Stomach (tissue), 9 donors: ENCODE results near the gene LRPPRC. TPM values are rescaled to one million over a fixed set of nuclear protein-coding genes. Genes with fewer than 3 reads are reported as not detected.

Experiments
- DNase-seq, 2 donors: peaks; one replicate each; pipeline versions ENCODE4 v3.0.0 to v3.0.0-alpha.2; 2013 to 2019
- H3K27ac ChIP-seq, 5 donors: fragments of 200-600 bp in 4 of 5; sonication (generic) in 4 of 5; one replicate each; pipeline ENCODE4 v1.5.1; 2013 to 2019; ENCODE audit warnings: mild to moderate bottlenecking in 1 of 5, moderate library complexity in 1 of 5
- H3K27me3 ChIP-seq, 3 donors: fragments of 200-600 bp; sonication (generic); one replicate each; pipeline ENCODE4 v1.5.1; 2017 to 2019; ENCODE audit warnings: mixed run types in 1 of 3
- H3K36me3 ChIP-seq, 4 donors: fragments of 200-600 bp; sonication (generic); 1 replicate in 3 of 4; 2 replicates in 1 of 4; pipeline ENCODE4 v1.5.1; 2016 to 2019
- H3K4me1 ChIP-seq, 4 donors: fragments of 200-600 bp; sonication (generic); one replicate each; pipeline ENCODE4 v1.5.1; 2016 to 2019
- H3K4me3 ChIP-seq, 4 donors: fragments of 200-600 bp; sonication (generic) in 3 of 4; one replicate each; pipeline ENCODE4 v1.5.1; 2016 to 2019; ENCODE audit warnings: mild to moderate bottlenecking in 1 of 4
- H3K9me3 ChIP-seq, 4 donors: fragments of 200-600 bp; sonication (generic); one replicate each; pipeline ENCODE4 v1.5.1; 2016 to 2019
- CTCF ChIP-seq, 7 experiments: fragments of 450-650 bp in 4 of 7; fragments of 200-600 bp in 3 of 7; sonication (generic) in 3 of 7; IDR thresholded peaks; one replicate each; pipeline ENCODE4 v1.5.1; 2016 to 2019; ENCODE audit warnings: antibody characterized with exemption in 7 of 7, control low read depth in 2 of 7, mild to moderate bottlenecking in 1 of 7
- EP300 ChIP-seq: sonication (generic); formaldehyde crosslinking; IDR thresholded peaks from one replicate; pipeline ENCODE4 v1.6.1; 2017; ENCODE audit warnings: antibody characterized with exemption
- POLR2A ChIP-seq, 4 donors: fragments of 450-650 bp; IDR thresholded peaks; one replicate each; pipeline ENCODE4 v1.6.1; 2016; ENCODE audit warnings: antibody characterized with exemption in 4 of 4, control low read depth in 2 of 4, mild to moderate bottlenecking in 1 of 4, moderate library complexity in 1 of 4
- POLR2AphosphoS5 ChIP-seq, 3 donors: sonication (generic); formaldehyde crosslinking; IDR thresholded peaks; one replicate each; pipeline ENCODE4 v1.6.1; 2016; ENCODE audit warnings: antibody characterized with exemption in 3 of 3
- WGBS, 5 donors: extraction: QIAGEN DNeasy Blood & Tissue Kit in 3 of 5; methylation state at CpG; one replicate each; pipeline versions ENCODE4 v1.1.5 to v1.1.7; 2013 to 2018; 5-methylcytosine and 5-hydroxymethylcytosine counted together
- intact Hi-C: fragments of 100-400 bp; cut with DNase I; formaldehyde crosslinking; loops from one replicate; pipeline ENCODE4 v1.15.1; 2023; ENCODE audit warnings: low total_unique reads
- polyA plus RNA-seq, 3 donors: library from polyadenylated mRNA; stranded (reverse); fragments of 200-250 nt; gene quantifications; one replicate each; pipeline ENCODE4 v1.2.3, GENCODE V29; 2013
- total RNA-seq, 5 donors: library from RNA; depleted of rRNA; stranded (reverse); fragments of >200 nt; gene quantifications; one replicate each; pipeline versions ENCODE4 v1.1.0 to v1.2.3, GENCODE V29; 2014 to 2016
- donor health status: healthy with polysubstance abuse.
- donor health status: Bipolar disorder and iron deficiency.
- donor health status: healthy.

LRPPRC gene
- total and polyA plus RNA-seq, 8 donors, result 12.6 to 124 (median 35.5) TPM

DNA sequence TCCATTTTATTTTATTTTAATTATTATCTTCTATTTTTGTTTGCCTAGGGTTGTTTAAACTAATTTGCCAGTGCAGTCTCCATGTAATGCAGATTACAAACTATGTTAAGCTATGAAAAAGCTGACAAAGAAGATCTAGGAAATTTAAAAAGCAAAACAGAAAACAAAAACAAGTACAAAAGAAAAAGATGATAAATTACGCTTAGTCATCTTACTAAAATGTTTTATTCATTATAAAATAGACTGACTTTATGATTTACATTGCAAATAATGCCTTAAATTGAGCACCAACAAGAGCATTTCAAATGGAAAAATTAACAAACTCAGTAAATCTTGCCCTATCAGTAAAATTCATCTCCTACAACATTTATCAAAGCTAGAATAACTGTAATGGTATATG, 52.9 kb downstream of the LRPPRC start:
- no peak overlapping the region for H3K4me3 ChIP-seq
- H3K36me3 ChIP-seq, result peaks cover 25 to 78% (median 69%) of the 10 kb centered on the region in 4 donors
- H3K27me3 ChIP-seq, result no peaks in the 10 kb centered on the region
- TF ChIP-seq EP300 (no peak), CTCF (IDR thresholded peaks at IDR 0.05) (no peak), POLR2A (IDR thresholded peaks at IDR 0.05) (no peak), POLR2AphosphoS5 (IDR thresholded peaks at IDR 0.05) (no peak)
- no peaks in the 10 kb centered on the region for H3K4me1 ChIP-seq
- 93 to 98% (median 97%) methylated on average over 1 of the region's 1 CpG for WGBS, 5 donors
- H3K9me3 ChIP-seq, result no peaks in the 10 kb centered on the region
- DNase-seq, result no peak
- no peak overlapping the region for H3K27ac ChIP-seq
- intact Hi-C loops, result no loop called here

DNA sequence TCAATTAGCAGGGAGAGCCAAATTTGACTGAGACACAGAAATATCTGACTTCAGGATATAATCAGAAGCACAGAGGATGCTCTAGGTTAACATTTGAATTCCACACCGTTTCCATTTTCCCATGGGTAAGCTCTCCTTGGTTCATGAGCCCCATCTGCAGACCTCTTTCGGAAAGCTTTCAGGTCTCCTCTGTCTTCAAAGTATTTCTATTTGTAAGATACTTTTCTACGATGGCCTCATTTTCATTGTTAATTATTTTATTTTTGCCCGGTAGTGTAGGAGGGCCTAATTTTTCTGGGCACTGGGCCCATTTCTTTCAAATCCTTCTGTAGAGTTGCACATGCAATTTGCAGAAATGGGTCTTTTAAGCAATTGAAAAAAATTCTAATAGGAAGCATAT, 53.8 kb downstream of the LRPPRC start:
- TF ChIP-seq EP300 (no peak), POLR2A (IDR thresholded peaks at IDR 0.05) (no peak), CTCF (IDR thresholded peaks at IDR 0.05) (no peak), POLR2AphosphoS5 (IDR thresholded peaks at IDR 0.05) (no peak)
- Histone ChIP-seq H3K9me3 (no peaks in the 10 kb centered on the region), H3K27me3 (no peaks in the 10 kb centered on the region), H3K4me1 (no peaks in the 10 kb centered on the region), H3K36me3 (peaks cover 22 to 70% (median 60%) of the 10 kb centered on the region in 4 donors), H3K27ac (no peak overlapping the region), H3K4me3 (no peak overlapping the region)
- 65 to 76% (median 73%) methylated on average over 4 of the region's 4 CpGs for WGBS, 5 donors
- intact Hi-C loops, result no loop called here
- no peak for DNase-seq

- intact Hi-C loops, result no loop called here
- Histone ChIP-seq H3K27me3 (no peaks in the 10 kb centered on the region), H3K4me3 (no peak overlapping the region), H3K4me1 (no peaks in the 10 kb centered on the region), H3K36me3 (peaks cover 19 to 69% (median 57%) of the 10 kb centered on the region in 4 donors), H3K9me3 (no peaks in the 10 kb centered on the region), H3K27ac (no peak overlapping the region)
- TF ChIP-seq POLR2A (IDR thresholded peaks at IDR 0.05), result no peak
- no peak for TF ChIP-seq EP300
- no peak for TF ChIP-seq CTCF (IDR thresholded peaks at IDR 0.05)
- no peak for TF ChIP-seq POLR2AphosphoS5 (IDR thresholded peaks at IDR 0.05)
- 57 to 64% (median 62%) methylated on average over 3 of the region's 3 CpGs for WGBS, 5 donors
- DNase-seq, result no peak
Measured at GRCh38 chr2:43941359-43941758, 54.4 kb downstream of the LRPPRC start.

DNA sequence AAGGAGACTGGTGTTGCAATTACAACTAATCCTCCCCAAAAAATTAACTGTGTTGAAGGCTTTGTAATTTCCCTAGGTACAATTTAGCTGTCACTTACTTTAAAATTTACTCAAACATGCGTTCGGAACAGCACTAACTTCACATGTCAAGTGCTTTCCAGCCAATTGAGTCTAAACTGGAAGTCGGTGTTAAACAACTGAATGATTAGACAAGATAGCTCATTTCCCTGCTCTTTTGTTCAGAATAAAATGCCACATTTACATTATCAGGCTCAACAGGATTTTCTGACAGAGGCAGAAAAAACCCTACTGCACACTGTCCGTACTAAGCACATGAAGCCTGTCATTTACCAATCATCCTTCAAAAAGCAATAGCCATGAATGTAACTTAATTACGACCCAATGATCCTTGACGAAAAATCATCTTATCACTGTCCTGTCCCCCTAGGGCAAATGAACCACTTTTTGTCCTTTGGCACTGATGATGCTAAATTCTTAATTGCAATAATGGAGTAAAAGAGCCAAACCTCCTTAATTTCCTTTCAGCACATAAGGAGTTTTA, 56.0 kb downstream of the LRPPRC start:
- no peak for DNase-seq
- peaks cover 5 to 62% (median 46%) of the 10 kb centered on the region in 4 donors for H3K36me3 ChIP-seq
- TF ChIP-seq EP300 (no peak), POLR2A (IDR thresholded peaks at IDR 0.05) (no peak), CTCF (IDR thresholded peaks at IDR 0.05) (no peak), POLR2AphosphoS5 (IDR thresholded peaks at IDR 0.05) (no peak)
- H3K4me1 ChIP-seq, result no peaks in the 10 kb centered on the region
- H3K9me3 ChIP-seq, result no peaks in the 10 kb centered on the region
- H3K27me3 ChIP-seq, result no peaks in the 10 kb centered on the region
- H3K27ac ChIP-seq, result no peak overlapping the region
- WGBS, 5 donors, result 89 to 93% (median 92%) methylated on average over 6 of the region's 6 CpGs
- intact Hi-C loops, result no loop called here
- H3K4me3 ChIP-seq, result no peak overlapping the region
